Measurements from ENCODE around the gene EPRS1.
"Not testable (repeated sequence)": the region's sequence is repeated elsewhere in the genome, so short reads cannot be mapped to it uniquely, and the experiment has no call there.

The EPRS1 gene

DNA sequence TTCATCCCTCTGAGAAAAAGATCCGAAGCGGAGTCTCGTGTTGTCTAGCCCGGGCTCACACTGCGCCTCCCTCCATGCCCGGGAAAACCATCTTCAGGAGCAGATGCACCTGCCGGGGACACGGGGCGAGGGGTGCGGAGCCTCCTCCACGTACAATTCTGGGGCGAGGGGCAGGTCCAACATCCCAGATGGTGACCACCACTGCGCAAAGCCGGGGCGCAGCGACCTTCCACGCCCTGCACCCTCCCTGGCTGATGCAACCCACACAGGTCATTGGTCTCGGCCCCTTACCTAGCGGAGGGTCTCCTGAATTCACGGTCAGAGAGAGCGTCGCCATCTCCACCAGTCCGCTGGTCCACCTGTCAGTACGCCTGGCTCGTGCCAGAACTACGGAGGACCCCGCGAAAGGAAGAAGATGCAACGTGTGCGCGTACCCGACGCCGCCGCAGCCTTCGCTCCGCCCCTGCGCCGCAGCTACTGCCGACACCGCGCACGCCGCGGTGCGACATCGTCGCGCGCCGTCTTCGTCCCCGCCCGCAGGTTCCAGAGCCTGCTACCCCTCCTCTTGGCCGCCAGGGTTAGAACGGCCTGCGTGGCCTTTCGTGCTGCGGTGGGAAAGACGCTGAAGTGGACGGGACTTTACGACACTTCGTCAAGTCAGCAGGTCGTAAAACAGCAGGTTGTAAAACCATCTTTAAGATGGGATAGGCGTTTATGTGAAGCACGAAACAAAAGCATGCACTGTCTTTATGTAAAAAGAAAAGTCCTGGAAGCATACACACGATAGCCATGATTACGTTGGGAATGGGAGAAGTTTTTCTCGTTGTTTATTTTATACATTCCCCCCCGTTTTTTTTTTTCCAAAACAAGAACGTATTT is at the start of gene EPRS1:
Gene EPRS1 (minus strand): TSS at position 454 of the 879 bp plus-strand sequence. CDS start 117 bp downstream, at position 337.
- peak; percentile 98 for FAIRE-seq

DNA sequence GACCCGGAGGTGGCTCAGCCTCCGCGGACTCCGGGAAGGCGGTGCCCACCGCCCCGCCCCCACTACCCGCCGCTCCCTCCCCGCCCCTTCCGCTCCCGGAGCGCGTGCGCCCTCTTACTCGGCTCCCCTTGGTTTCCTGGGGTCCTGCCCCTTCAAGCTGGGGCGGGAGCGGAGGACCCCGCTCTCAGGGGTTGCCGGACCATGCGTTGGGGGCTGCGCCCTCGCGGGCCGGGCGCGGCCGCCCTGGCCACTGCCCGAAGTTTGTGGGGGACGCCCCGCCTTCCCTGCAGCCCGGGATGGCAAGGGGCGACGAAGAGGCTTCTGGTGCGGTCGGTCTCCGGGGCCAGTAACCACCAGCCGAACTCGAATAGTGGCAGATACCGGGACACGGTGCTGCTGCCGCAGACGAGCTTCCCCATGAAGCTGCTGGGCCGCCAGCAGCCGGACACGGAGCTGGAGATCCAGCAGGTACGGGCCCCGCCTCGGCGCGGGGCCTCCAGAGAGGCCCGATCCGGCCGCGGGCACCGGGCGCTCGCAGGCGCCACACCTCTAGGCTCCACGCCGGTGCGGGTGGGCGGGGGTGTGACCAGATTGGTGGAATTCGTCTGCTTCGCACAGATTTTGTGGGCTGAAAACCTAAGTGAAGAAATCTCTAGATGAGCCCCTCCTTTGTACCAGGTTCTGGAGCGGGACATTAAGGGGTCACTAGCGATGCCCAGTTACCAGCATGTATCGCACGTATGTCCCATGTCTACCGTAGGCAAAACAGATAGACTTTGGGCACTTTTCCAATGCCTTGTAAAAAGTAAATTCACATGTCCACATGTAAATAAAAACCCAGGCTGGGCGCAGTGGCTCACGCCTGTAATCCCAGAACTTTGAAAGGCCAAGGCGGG is 48.0 kb upstream of the EPRS1 start, which contains the start of gene IARS2:
Gene IARS2 (plus strand): TSS at position 117 of the 896 bp plus-strand sequence. CDS start 85 bp downstream, at position 202.
- no peak for FAIRE-seq

DNA sequence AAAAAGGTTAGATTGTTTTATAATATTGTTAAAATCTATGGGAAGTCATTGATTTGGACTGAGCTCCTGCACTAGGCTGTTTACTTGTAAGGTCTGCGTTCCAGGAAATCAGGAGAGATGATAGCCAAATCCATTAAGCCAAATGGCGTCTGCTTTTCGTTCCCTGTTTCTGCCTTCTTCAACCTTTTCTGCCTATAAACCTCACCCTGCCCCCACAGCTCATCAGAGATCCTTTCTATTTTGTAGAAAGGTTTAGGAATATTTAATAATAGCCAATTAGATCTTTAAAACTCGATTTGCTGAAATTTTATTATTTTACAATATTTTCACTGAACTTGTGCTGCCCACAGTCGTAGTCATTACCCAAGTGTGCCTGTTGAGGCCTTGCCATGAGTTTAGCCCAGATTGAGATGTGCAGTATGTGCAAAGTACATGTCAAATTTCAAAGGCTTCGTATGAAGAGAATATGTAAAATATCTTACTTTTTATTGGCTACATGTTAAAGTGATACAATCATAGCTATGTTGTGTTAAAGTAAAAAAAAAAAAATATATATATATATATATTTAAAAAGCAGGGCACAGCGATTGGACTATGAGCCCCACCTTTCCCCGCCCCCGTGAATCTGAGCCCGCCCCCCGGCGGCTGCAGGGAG is 47.2 kb upstream of the EPRS1 start:
- peak; percentile 84 for FAIRE-seq

DNA sequence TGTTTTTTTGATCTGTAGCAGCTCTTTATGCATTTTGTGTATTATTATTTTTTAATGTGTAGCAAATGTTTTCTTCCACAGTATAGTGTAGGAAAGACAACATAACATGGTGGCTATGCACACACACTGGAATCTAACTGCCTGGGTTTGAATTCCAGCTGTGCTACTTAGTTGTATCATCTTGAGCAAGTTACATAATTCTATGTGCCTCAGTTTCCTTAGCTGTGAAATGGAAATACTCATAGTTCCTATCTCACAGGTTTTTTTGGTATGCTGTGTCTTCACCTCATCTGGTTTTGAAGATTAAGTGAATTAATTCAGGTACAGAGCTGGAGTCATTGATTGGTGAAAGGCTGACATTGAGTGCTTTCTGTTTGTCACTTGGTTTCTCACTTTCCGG is 46.4 kb upstream of the EPRS1 start:
- no peak for FAIRE-seq

DNA sequence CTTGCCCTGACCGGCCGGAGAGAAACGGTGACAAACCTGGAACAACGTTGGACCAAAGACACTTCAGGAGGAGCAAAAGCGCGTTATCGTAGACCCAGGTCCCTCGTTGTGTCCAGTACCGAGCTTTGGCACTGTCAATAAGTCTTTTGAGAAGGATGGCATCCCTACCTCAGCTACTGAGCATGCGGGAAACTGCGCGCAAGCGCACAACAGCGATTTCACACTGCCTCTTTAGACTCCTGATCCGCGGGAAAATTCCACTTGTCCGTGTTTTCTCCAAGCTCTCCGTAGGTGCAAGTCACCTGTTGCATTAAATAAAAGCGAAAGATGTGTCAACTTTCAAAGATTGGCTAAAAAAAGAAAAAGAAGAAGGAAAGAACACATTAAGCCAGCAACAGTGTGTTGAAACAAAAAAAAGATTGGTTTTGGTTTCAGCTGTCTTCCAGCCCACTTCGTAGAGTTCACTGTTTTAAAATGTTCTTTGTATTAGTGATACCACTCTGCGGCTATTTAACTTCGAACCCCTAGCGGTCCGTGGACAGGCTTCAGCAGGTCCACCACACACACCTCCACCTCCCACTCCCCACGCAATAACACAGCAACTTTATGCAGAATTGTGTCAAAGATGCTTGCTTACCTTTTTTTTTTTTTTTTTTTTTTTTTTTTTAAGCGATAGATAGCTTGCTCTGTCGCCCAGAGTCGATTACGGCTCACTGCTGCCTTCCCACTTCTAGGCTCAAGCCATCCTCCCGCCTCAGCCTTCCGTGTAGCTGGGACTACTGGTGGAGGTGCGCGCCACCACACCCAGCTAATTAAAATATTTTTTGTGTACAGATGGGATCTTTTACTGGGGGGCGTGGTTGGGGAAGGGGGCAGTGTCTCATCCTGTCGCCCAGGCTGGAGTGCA is 43.6 kb upstream of the EPRS1 start, which contains the start of gene BPNT1:
Gene BPNT1 (minus strand): TSS at position 139 of the 907 bp plus-strand sequence. CDS start 9,942 bp downstream, outside the sequence.
- peak; percentile 98 for FAIRE-seq

DNA sequence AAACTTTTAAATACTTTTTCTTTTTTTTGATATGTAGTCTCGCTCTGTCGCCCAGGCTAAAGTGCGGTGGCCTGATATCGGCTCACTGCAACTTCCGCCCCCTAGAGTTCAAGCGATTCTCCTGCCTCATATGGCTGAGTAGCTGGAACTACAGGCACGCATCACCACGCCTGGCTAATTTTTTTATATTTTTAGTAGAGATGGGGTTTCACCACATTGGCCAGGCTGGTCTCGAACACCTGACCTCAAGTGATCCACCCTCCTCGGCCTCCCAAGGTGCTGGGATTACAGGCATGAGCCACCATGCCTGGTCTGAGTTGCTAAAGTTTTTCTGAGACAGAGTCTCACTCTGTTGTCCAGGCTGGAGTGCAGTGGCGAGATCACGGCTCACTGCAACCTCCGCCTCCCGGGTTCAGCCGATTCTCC is 40.0 kb upstream of the EPRS1 start:
- not testable (repeated sequence) for FAIRE-seq

DNA sequence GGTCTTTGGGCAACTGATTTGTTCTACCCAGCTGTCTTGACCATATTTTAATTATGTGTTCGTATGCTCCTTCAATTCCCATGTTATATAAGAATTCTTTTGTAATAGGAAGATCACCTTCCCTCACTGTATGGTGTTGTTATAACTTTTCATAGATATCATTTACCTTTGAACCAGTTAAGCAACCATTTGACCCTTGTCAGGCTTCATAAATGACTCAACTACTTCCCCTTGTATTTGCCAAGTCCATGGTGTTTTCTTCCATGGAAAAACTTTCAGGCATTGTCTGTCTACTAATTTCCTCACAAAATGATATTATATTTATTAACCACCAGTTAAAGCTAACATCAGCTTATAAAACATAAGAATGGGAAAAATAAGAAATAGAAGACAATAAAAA is 38.2 kb upstream of the EPRS1 start:
- FAIRE-seq, result no peak

DNA sequence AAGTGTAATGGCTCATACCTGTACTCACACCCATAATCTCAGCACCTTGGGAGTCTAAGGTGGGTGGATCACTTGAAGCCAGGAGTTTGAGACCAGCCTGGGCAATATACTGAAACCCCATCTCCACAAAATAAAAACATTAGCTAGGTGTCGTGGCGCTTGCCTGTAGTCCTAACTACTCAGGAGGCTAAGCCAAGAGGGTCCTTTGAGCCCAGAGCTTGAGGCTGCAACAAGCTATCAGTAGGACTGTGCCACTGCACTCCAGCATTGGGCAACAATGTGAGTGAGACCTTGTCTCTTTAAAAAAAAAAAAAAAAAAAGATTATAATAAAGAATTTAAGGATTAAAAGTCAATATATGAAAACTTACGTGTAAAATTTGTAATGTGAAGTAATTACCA is 31.6 kb upstream of the EPRS1 start:
- FAIRE-seq, result no peak

DNA sequence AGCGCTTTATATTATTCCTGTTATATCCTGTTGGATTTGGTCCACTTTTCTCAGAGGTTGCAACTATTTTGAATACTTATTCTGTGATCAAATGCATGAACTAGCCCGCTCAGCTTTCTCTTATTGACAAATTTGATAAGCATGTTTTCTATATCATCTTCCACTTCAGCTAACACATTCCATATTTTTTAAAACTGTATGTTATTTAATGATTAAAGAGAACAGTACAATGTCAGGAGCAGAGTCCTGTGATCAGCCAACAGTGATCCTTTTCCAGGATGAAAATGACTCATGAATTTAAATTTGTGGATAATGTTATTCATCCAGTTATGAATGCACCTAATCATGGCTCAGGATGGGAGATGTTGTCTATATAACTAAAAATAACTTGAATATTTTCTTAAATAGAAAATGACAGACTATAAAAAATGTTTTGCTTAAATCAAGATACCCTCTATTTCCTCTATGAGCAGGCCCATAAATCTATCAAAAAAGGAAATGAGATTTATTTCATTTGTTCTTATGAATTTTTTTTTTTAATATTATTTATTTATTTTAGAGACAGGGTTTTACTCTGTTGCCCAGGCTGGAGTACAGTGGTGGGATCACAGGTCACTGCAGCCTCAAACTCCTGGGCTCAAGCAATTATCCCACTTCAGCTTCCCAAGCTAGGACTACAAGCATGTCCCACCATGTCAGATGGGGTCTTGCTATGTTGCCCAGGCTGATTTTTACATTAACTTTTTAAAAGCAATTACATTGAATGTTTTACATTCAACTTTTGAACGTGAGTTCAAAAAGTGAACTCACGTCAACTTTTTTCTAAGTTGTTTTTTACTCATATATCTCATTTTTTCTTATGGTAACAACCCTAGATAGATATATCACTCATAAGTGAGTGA is 30.8 kb upstream of the EPRS1 start:
- FAIRE-seq, result peak; percentile 52

DNA sequence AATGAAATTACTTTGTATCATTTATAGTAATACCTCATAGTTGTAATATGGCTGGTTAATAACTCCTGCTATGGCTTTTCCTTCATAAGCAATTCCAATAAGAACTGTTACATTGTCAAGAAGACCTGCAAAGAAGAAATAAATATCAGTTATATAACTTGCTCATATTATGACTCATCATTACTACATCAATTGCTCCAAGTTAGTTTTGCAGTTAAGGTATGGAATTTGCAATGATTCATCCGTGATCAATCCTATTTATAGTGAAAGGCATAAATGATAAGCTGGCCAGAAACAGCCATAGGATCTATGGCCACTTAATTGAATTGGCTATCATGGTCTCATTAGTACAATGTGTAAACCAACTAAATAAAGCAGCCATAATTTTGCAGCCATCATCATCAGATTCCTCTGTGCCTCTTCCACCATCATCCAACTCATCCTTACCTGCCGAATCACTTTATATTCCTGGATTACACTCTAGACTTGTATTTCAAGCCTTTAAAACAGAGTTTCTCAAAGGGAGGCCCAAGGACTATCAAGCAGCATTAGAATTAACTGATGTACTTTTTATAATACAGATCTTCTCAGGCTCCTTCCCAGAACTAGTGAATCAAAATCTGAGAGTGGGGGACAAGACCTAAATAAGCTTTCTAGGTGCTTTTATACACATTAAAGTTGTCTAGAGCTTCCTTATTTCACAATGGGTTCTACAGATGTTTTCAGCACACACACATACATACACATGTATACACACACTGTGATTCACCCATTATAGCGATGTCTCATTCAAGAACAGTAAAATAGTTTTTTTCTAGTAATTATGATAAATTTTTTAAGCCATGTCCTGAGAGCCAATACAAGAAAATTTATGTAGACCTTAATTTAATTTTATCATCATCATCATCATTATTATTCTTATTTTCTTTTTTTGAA is 21.2 kb upstream of the EPRS1 start:
- no peak for FAIRE-seq

DNA sequence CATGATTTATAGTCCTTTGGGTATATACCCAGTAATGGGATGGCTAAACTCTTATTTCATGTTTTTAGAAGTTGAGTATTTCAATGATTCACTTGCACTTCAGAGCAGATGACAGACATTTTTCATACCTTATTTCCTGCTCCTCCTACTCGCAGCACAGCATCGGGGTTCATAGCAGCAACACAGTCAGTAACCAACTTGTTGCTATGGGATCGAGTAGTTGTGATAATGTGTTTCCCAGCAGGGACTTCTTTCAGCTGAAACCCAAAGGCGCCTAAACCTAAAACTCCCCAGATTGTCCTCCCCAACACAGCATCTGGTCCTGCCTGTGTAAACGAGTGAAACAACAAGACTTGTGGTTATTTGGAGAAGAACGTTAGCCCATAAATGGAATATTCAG is 16.3 kb upstream of the EPRS1 start:
- FAIRE-seq, result no peak

DNA sequence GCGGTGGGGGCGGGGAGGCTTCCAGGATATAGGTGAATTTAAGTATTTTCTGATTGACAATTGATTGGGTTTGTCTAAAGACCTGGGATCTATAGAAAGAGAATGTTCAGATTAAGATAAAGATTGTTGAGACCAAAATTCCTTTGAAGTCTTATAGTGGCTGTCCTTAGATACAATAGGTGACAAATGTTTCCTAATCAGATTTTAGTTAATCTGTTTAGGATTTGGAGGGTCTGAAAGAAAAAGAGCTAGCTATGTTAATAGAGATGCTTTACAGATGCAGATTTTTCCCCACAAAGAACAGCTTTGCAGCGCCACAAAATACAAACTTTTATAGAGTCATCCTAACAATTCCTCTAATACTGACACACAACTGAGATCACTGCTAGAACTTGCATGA is 14.6 kb upstream of the EPRS1 start:
- FAIRE-seq, result no peak

DNA sequence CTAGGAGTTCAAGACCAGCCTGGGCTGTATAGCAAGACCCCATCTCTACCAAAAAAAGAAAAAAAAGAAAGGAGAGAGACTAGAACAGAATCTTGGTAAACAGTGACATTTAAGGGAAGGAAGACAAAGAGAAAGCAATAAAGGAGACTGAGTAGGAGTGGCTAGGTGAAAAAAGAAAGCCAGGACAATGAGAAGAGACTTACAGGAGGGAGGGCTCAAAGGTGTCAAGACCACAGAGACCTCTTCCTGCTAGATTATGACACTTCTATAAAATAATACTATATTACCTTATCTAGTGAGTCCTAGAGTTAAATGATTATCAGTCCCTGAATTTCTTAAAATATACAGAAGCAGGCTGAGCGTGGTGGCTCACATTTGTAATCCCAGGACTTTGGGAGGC is 10.1 kb upstream of the EPRS1 start:
- no peak for FAIRE-seq

DNA sequence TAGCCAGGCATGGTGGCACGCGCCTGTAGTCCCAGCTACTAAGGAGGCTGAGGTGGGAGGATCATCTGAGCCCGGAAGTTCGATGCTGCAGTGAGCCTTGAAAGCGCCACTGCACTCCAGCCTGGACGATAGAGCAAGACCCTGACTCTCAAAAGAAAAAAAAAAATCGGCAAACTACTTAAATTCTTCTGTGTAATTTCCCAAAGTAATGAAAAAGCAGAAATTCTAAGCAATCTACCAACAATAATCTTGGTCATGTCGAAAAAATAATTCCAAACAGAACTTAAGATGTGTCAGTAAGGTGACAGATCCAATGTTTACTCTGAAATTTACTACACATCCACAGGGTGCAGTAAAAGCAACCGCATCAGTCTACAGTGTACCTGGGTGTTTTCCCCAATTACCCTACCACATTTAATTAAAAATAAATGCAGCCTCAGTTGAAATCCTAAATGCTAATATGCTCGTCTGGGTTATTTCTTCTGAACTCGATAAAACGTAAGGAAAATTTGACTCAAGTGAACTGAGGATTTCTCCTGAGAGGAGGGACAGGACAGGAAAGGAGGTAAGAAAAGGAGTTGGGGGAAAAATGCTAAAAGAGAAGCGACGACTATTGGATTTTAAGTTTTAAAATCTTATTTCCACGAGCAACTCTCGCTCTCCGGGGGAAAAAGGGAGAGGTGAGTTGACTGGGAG is 801 bp downstream of the EPRS1 start:
- no peak for FAIRE-seq

DNA sequence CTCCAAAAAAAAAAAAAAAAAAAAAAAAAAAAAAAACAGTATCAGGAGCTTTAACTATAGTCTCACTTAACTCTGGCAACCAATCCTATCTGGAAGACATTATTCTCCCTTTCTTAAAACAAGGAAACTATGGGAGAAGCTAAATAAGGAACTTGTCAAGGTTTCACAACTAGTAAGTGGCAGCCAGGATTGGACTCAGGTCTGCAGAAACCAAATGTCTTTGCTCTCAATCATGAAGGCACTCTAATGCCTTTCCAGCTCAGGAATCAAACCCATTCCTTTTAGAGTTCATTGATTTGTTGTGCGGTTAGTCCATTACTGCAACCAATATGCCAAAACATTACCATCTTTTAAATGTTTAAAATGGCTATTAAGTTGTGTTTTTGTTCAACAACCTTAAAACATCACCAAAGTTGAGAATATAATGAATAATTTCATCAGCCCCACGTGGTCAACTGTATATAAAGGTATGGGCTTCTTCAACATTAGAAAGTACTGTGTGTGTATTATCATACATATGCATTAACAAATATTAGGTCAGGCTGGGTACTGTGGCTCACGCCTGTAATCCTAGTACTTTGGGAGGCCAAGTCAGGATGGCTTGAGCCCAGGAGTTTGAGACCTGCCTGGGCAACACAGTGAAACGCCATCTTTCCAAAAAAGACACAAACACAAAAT is 1.5 kb downstream of the EPRS1 start:
- peak; percentile 11 for FAIRE-seq

DNA sequence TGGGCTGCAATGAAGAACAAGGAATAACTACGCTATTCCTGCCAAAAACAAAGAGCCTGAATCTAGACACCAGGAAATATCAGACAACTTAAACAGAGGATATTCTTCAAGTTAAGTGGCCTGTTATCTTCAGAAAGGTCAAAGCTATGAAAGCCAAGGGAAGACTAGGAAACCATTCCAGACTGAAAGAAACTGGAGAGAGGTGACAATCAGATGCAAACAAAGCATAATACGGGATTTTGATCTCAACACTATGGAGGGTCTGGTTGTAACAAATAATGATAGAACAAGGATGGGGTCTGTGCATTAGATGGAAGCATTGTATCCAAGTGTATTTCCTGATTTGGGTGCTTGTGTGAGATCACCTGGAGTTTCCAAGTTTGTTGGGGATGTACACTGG is 2.7 kb downstream of the EPRS1 start:
- FAIRE-seq, result no peak

DNA sequence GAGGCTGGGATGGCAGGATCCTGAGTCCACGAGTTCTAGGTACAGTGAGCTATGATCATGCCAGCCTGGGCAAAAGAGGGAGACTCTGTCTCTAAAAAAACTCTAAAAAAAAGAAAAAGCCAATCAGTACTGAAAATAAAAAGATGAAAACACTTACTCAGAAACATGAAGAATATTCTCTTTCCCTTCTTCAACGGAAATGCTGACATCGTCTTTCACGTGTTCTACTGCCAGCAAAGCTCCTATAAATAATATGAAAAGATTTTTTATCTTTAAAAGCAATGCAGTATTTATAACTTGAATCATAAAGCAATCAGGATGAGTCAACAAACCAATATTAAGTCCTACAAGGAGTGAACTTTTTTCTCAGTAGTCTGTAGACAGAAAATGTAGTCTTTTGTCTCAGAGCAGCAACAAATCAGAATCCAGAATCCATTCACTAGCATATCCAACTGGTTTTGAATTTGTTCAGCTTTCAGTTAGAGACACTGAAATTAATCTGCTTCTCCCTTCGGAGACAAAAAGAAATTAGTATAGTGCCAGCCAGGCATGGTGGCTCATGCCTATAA is 6.2 kb downstream of the EPRS1 start:
- no peak for FAIRE-seq

DNA sequence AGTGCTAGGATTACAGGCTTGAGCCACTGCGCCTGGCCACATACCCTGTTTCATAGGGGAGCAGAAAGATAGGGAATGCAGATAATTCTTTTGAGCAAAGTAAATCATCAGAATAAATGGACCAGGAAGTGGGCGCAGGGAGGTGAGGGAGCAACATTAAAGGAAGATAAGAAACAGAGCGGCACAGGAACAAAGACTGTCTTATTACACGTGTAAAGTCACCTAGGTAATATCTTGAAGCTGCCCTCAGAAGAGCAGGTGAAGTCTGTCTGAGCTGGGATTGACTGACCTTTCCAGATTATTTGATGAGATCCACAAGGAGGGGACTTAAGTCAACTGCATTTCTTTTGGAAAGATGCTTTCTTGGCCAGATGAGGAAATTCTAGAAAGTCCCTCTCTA is 7.7 kb downstream of the EPRS1 start:
- FAIRE-seq, result no peak
